Activated CD4-positive, alpha-beta T cell treated with anti-CD3 and anti-CD28 coated beads, Interleukin-2, Interleukin-6, amounts not matched to agents 100 ng/mL and 50 ng/mL, durations not matched to agents 16 hours and 8 hours (primary cell): ENCODE data around the gene TSEN34.

Experiments used
- DNase-seq: peaks from one replicate; pipeline ENCODE4 v3.0.0-alpha.2; 2020

TSEN34 gene

GRCh38 chr19:54191011-54191810 lies at the start of gene TSEN34:
TSEN34 (plus strand) TSS chr19:54191308; CDS start chr19:54191365, 57 bp downstream.
- peak; percentile 93 for DNase-seq

GRCh38 chr19:54141356-54141755 lies 49.8 kb upstream of the TSEN34 start:
- DNase-seq, result no peak

DNA sequence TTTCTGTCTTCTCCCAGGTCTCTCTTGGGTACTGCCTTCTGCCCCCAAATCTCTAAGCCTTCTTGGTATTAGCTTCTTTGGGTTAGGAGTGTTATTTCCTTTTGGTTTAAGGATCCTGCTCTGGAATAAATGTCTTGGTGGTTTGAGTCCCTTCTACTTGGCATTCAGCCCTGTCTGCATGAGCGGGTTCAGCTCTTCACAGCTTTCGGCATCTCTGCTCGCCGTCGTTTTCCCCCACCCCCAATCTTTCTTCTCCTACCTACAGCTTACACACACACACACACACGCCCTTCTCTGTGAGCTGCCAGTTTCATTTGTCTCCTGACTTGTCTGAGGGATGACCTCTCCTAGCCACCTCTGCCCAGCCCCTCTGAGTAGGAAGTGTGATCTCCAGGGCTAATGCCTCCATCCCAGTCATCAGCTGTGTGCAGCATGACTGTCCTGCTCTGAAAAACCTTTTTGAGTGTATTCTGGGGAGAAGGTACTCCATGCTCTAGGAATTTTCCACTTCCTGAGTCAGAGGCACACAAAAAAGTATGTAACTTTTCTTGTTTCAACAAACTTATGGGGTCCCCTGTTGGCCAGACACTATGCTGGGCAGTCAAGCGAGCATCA lies 48.8 kb upstream of the TSEN34 start:
- no peak for DNase-seq

DNA sequence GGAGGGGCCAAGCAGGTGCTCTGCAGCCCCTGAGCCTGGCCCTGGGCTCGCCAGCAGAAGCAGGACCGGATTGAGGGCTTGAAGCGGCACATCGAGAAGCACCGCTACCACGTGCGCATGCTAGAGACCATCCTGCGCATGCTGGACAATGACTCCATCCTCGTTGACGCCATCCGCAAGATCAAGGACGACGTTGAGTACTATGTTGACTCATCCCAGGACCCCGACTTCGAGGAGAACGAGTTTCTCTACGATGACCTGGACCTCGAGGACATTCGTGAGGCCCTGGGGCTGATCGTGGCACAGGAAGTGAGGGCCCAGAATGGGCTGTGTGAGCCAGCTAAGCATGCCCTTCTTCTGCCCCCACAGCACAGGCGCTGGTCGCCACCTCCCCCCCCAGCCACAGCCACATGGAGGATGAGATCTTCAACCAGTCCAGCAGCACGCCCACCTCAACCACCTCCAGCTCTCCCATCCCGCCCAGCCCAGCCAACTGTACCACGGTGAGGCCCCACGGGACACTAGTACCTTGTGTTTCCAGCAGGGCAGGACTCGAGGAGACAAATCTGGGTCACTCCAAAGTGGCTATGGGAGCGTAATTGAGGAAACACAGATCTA lies 45.5 kb upstream of the TSEN34 start:
- no peak for DNase-seq

DNA sequence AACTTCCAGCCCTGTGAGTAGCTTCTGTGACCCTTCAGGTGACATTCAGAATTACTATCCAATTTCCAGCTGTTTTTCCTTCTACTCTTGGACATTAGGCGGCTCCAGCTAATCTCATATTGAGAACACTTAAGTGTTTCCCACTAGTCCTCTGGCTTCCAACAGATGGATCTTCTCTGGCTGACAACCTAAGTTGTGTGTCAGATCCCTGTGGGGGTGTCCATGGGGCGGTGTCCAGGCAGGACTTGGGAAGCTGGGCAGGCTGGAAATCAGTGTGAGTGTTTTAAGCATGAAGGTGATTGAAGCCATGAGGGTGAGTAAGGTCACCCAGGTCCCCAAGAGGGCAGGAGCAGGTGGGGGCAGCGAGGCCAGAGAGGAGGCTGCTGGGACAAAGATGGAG lies 43.4 kb upstream of the TSEN34 start:
- DNase-seq, result no peak

GRCh38 chr19:54148158-54148557 lies 43.0 kb upstream of the TSEN34 start:
- no peak for DNase-seq

DNA sequence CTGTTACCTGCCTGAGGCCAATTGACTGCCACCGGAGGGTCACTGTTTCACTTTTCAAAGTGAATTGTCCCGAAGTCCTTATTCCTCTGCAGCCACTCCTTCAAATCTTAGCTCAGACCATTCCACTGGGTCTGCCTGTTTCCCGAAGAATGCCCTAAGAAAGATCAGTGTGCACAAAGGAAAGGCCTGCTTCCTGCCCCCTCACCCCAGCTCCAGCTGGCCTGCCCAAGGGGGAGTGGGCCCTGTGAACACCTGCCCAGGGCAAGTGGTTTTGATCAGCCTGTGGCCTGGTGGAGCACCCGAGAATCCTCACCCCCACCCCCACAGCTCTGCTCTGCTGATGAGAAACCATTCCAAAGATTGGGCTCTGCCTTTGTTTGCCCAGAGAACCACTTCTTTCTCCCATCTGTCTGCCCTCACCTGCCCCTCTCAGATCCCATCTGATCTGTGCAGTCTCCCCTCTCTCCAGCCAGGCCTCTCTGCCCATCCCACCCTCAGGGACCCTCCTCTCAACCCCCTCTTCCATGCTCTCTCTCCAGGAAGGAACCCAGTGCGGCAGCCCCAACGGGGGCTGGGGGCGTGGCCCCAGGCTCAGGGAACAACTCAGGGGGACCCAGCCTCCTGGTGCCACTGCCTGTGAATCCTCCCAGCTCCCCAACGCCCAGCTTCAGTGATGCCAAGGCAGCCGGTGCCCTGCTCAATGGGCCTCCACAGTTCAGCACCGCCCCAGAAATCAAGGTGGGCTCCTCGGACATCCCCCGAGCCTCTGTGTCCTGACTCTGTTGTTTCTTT lies 41.9 kb upstream of the TSEN34 start:
- DNase-seq, result no peak

- no peak for DNase-seq
These were observed 39.6 kb upstream of the TSEN34 start for GRCh38 chr19:54151362-54152035.

DNA sequence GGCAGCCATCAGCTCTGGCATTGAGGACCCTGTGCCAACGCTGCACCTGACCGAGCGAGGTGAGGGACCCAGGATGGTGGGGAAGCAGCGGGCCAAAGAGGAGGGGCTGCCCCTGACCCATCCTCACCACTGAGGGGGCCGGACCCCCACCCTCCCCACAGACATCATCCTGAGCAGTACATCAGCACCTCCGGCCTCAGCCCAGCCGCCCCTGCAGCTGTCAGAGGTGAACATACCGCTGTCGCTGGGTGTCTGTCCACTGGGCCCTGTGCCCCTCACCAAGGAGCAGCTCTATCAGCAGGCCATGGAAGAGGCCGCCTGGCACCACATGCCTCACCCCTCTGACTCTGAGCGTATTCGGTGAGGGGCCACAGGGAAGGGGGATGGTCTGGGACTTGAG lies 38.8 kb upstream of the TSEN34 start:
- no peak for DNase-seq

- DNase-seq, result no peak
These were observed 38.1 kb upstream of the TSEN34 start for GRCh38 chr19:54152878-54153524.

- DNase-seq, result no peak
These were observed 37.3 kb upstream of the TSEN34 start for GRCh38 chr19:54153731-54154326.

GRCh38 chr19:54154603-54155345 lies 36.3 kb upstream of the TSEN34 start:
- DNase-seq, result peak; percentile 32

DNA sequence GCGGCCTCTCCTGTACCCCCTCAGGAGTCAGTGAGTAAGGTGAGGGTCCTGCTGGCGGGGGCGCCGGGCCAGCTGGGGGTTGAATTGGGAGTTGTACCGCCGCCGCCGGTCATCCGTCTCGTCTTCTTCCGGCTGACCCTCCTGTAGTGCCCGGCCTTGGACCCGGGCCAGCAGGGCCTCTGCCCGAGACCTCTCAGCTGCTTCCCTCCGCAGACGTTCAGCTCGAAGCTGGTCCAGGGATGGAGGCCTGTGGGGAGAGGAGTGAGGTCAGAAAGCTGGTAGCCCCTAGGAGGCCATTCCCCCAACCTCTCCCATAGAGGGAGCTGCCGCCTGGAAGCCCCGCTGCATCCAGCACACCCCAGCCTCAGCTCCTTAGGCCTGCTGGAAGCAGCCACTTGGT lies 35.4 kb upstream of the TSEN34 start:
- no peak for DNase-seq

DNA sequence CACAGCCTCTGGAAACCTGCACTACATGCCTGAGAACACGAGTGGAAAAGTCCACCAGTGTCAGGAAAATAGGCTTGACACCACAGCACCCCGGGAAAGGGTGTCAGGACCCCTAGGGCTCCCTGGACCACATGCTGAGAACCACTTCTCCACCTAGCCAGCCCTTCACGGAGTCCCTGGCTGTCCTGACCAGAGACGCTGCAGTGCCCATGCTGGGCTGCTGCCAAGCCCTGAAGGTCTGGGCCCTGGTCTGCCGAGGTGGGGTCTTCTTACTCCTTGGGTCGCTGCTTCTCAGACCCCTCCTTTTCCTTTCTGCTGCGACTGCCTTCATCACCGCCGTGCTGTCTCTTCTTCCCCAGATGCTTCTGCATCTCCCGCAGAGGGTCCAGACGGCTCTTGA lies 34.6 kb upstream of the TSEN34 start:
- no peak for DNase-seq

GRCh38 chr19:54156953-54157352 lies 34.2 kb upstream of the TSEN34 start:
- no peak for DNase-seq

GRCh38 chr19:54158812-54159351 lies 32.2 kb upstream of the TSEN34 start:
- DNase-seq, result peak; percentile 43

- DNase-seq, result peak; percentile 100
These were observed 31.5 kb upstream of the TSEN34 start, which contains the start of gene LENG1 for GRCh38 chr19:54159352-54160181. LENG1 (minus strand) TSS chr19:54159721; CDS start chr19:54159695, 26 bp downstream.

- peak; percentile 24 for DNase-seq
These were observed 30.8 kb upstream of the TSEN34 start for GRCh38 chr19:54160182-54160811.

GRCh38 chr19:54160854-54161253 lies 30.3 kb upstream of the TSEN34 start:
- no peak for DNase-seq
